Measurements from ENCODE around the gene PPP4R3B.
"Not testable (repeated sequence)": the region's sequence is repeated elsewhere in the genome, so short reads cannot be mapped to it uniquely, and the experiment has no call there.

PPP4R3B gene

DNA sequence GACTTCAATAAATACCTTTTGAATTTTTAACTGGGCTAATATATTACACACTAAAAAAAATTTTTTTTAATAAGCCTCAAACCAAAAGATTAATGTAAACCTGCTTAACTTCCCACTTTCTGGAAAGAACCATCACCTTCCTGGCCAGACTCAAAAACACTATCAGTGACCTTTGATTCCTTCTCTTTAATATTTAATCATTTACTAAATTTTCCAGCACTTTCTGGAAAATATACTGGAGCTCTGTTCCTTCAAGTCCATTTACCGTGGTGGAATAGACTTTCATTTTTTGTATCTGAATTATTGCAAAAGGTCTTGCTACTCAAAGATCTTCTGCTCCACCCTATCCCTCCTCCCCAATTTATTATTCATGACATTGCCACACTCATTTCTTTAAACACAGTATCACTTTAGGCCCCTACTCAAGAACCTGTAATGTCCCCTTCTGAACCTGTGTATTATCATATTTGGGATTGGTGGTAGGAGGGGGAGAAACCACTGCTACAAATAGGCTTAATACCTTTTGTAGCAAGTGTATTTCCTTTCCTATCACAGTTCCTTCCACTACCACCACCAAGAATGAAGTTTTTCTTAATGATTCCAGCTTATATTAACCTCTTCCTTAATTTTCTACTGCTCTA, 7.4 kb downstream of the PPP4R3B start:
- TF ChIP-seq, protein P1, sequence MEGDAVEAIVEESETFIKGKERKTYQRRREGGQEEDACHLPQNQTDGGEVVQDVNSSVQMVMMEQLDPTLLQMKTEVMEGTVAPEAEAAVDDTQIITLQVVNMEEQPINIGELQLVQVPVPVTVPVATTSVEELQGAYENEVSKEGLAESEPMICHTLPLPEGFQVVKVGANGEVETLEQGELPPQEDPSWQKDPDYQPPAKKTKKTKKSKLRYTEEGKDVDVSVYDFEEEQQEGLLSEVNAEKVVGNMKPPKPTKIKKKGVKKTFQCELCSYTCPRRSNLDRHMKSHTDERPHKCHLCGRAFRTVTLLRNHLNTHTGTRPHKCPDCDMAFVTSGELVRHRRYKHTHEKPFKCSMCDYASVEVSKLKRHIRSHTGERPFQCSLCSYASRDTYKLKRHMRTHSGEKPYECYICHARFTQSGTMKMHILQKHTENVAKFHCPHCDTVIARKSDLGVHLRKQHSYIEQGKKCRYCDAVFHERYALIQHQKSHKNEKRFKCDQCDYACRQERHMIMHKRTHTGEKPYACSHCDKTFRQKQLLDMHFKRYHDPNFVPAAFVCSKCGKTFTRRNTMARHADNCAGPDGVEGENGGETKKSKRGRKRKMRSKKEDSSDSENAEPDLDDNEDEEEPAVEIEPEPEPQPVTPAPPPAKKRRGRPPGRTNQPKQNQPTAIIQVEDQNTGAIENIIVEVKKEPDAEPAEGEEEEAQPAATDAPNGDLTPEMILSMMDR (IDR thresholded peaks at IDR 0.05; ENCODE audit: low read depth, low read length): no peak
- H3K4me3 ChIP-seq (ENCODE audit: low read depth, low read length): no peak overlapping the region

DNA sequence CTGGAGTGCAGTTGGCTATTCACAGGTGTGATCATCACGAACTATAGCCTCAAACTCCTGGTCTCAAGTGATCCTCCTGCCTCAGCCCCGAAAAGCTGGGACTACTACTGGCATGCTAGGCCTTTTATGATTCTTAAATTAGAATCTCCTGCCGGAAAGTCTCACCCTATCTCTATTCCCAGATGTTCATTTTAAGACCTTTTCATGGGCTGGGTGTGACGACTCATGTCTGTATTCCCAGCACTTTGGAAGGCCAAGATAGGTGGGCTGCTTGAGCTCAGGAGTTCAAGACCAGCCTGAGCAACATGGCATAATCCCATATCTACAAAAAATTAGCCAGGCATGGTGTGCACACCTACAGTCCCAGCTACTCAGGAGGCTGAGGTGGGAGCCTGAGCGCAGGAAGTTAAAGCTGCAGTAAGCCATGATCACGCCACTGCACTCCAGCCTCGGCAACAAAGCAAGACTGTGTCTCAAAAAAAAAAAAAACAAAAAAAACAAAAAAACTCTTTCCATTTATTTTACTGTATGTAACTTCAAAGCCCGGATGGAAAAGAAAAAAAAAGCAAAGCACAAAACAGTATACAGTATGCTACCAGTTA, 8.1 kb downstream of the PPP4R3B start:
- TF ChIP-seq, protein P1 (IDR thresholded peaks at IDR 0.05; ENCODE audit: low read depth, low read length): no peak

DNA sequence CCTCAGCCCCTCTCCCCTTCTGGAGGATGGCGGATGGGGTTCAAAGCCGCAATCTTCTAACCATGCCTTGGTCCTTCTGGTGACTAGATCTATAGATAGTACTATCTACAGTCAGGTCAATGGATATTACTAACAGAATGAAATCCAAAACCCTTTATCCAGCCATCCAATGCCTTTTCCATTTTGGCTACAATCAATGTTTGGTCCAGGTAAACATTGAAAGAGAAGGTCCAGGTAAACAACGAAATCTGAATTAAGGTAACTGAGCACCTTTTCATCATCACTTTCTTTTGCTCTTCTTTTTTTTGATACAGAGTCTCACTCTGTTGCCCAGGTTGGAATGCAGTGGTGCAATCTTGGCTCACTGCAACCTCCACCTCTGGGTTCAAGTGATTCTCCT, 9.7 kb downstream of the PPP4R3B start:
- H3K4me3 ChIP-seq (ENCODE audit: low read depth, low read length): no peak overlapping the region
- TF ChIP-seq, protein P1 (IDR thresholded peaks at IDR 0.05; ENCODE audit: low read depth, low read length): no peak

More for the DNA sequence above, 8.1 kb downstream of the PPP4R3B start:
- H3K4me3 ChIP-seq (ENCODE audit: low read depth, low read length): no peak overlapping the region

DNA sequence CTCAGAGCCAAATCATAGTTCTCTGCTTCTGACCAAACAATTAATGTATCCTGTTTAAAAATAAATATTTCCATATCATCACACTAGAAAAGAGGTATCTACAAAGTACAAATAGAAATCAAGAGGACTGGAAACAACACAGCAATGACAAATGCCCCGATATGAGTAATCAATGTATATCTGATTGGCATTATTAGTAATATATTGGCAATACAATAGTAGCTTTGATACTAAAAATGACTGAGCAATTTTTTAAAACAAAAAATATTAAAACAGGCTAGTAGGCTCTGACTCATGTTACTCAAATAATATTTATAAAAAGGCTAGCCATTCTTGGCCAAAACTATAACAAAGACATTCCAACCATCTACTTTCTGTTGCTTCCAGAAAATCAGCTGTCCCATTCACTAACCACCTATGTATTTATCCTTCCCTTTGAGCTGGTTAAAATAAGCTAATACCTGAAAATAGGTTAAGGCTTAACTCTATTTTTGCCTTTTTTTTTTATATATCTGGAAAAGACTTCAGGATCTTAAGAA, 13.3 kb downstream of the PPP4R3B start:
- TF ChIP-seq, protein P1 (IDR thresholded peaks at IDR 0.05; ENCODE audit: low read depth, low read length): no peak
- H3K4me3 ChIP-seq (ENCODE audit: low read depth, low read length): no peak overlapping the region

DNA sequence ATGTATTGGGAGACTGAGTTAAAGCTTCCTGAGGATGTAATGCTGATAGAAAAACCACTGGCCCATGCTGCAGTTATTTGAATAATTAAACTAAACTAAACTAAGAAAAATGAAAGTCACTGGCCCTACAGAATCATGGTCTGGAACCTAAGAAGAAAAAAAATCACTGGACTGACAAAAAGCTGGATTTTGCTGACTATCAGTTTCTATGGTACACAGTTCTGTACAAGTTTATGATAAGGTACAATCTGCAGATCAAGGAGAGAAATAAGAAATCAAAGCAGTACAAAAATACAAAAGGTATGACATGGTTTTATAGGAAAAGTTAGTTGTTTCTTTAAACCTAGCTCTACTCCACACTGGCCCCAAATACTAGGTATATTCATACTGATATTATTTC, 15.6 kb downstream of the PPP4R3B start:
- TF ChIP-seq, protein P1 (IDR thresholded peaks at IDR 0.05; ENCODE audit: low read depth, low read length): no peak
- H3K4me3 ChIP-seq (ENCODE audit: low read depth, low read length): no peak overlapping the region

DNA sequence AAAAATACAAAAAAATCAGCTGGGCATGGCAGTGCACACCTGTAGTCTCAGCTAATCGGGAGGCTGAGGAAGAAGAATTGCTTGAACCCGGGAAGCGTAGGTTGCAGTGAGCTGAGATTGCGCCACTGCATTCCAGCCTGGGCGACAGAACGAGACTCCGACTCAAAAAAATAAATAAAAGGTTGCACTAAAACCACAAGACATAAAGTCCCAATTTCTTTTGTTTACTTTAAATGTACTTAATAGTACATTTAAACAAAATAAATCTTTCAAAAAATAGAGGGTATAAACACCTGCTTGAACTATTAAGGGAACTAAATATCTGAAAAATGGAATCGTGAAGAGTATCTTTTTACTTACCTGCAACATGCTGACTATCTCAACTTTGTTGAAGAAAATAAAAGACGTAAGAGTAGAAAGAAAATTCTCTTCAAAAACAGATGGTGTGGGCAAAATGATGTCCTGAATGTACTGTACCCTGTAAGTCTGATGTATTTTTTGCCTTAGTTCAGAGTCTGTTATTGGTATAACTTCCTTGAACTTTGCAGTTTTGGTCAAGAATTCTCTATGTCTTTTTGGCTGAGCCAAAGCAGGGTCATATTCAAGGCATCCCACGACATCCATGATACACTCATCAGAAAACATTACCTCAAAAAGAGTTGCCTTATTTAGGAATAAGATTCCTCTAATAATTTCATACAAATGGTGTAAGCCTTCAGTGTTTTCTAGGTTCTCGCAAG, 19.2 kb downstream of the PPP4R3B start:
- TF ChIP-seq, protein P1 (IDR thresholded peaks at IDR 0.05; ENCODE audit: low read depth, low read length): no peak
- H3K4me3 ChIP-seq (ENCODE audit: low read depth, low read length): no peak overlapping the region

DNA sequence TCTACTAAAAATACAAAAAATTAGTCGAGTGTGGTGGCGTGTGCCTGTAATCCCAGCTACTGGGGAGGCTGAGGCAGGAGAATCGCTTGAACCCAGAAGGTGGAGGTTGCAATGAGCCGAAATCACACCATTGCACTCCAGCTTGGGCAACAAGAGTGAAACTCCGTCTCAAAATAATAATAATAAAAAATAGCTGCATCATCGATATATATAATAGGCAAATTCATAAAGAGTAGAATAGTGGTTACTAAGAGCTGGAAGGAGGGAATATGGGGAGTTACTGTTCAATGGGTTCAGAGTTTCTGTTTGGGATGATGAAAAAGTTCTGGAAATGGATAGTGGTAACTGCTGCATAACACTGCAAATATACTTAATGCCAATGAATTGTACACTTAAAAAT, 20.6 kb downstream of the PPP4R3B start:
- H3K4me3 ChIP-seq (ENCODE audit: low read depth, low read length): not testable (repeated sequence)
